GM08714 (cell line): ENCODE data around the gene HLA-DQB1.
A peak's percentile ranks its signal among the peaks of the same experiment; 100 is the strongest.
"Not testable (repeated sequence)": the region's sequence is repeated elsewhere in the genome, so short reads cannot be mapped to it uniquely, and the experiment has no call there.

Source experiments
- H3K4me3 ChIP-seq: fragments of 200-500 bp; sonication (Bioruptor generic); 2 replicates; pipeline ENCODE4 v1.5.1; 2014; ENCODE audit warnings: mild to moderate bottlenecking, low read length, inconsistent platforms
- ZNF274 ChIP-seq: IDR thresholded peaks from 2 replicates; pipeline ENCODE4 v1.6.1; 2012; ENCODE audit warnings: mild to moderate bottlenecking, low read depth, low read length

Gene HLA-DQB1

DNA sequence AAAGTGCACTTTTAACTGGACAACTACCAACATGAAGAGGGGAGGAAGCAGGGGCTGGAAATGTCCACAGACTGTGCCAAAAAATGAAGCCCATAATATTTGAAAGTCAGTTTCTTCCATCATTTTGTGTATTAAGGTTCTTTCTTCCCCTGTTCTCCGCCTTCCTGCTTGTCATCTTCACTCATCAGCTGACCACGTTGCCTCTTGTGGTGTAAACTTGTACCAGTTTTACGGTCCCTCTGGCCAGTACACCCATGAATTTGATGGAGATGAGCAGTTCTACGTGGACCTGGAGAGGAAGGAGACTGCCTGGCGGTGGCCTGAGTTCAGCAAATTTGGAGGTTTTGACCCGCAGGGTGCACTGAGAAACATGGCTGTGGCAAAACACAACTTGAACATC lies 25.3 kb downstream of the HLA-DQB1 start:
- no peak overlapping the region; the same call in 1 of the 2 replicates for H3K4me3 ChIP-seq
- TF ChIP-seq ZNF274, result no peak

DNA sequence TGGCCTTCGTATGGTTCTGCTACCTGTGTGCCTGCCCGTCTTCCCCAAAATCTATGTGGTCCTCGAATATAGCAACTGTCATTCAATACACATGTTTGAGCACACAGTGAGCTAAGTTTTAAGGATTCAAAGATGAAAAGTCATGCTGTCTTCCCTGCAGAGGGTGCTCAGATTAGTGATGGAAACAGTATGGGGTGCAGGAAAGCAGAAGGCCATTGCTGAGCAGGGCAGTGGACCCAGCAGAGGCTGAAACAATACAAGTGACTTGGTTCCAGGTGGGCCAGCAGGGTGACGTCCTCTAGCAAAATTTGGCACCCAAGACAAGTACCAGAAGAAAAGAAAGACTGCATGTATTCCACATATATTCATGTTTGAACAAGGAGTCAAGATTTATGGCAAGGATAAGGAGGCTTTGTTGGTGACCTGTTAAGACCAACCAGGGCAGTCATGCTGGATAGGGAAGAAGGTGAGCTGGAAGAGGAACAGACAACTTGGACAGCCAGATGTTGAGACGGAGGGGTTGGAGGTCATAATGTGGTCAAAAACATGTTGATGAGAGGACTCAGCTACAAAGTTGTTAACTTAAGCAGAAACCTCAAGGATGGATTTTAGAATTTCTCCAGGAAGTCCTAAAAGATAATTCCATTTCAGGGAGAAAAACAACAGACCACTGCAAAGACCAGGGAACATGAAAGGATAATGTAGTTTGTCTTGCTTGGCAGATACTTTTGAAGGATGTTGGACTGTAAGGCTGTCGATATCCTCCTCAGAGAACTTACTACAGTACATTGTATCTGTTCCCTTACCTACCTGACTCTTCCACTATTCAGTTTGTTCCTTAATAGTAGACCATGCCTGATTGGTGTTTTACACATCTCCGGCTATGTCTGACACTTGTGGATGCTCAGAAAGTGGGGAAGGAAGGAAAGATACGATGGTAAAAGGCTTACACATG lies 26.7 kb downstream of the HLA-DQB1 start:
- H3K4me3 ChIP-seq, result peak overlapping the region; percentile 100
- no peak for TF ChIP-seq ZNF274

DNA sequence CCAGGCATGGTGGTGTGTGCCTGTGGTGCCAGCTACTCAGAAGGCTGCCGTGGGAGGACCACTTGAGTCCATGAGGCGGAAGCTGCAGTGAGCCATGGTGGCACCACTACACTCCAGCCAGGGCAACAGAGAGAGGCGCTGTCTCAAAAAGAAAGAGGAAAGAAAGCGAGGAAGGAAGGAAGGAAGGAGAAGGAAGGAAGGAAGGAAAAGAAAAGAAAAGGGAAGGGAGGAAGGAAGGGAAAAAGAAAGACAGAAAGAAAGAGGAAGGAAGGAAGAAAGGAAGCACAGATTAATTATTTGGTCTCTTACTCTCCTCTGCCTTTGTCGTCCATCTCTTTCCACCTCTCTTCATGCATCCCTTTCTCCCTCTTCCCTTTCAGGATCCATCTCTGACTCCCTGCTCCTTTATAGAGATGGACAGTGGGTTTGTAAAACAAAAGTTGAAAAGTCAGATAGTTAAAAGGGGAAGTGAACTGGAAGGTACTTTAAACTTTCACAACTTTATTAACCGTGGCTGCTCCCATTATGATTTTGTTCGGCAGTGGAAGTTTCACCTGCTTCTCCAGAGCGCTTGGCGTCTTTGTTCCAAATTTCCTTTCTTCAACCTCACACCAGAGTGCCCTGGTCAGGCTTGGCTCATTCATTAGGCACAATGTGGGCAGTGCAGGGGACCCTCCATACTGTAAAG lies 27.8 kb downstream of the HLA-DQB1 start:
- peak overlapping the region; percentile 100 for H3K4me3 ChIP-seq

DNA sequence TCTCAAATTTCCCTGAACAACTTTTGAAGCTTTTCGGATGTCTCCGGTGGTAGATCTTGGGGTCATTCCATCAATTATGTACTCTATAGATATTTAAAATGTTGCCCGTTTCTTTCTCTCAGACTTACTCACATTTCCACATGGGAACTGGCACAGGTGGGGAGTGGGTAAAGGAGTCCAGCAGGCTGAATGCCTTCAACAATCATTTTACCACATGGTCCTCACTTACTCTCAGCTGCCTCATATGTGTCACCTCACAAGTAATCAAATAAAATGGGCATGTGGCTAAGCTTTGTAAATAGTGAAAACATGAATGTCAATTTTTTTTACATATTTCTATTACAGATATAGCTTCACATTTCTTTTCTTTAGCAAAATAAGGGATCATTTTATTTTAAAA lies 28.6 kb downstream of the HLA-DQB1 start:
- peak overlapping the region; percentile 100 for H3K4me3 ChIP-seq
- no peak for TF ChIP-seq ZNF274

More for the DNA sequence above, 27.8 kb downstream of the HLA-DQB1 start:
- TF ChIP-seq ZNF274, result no peak

DNA sequence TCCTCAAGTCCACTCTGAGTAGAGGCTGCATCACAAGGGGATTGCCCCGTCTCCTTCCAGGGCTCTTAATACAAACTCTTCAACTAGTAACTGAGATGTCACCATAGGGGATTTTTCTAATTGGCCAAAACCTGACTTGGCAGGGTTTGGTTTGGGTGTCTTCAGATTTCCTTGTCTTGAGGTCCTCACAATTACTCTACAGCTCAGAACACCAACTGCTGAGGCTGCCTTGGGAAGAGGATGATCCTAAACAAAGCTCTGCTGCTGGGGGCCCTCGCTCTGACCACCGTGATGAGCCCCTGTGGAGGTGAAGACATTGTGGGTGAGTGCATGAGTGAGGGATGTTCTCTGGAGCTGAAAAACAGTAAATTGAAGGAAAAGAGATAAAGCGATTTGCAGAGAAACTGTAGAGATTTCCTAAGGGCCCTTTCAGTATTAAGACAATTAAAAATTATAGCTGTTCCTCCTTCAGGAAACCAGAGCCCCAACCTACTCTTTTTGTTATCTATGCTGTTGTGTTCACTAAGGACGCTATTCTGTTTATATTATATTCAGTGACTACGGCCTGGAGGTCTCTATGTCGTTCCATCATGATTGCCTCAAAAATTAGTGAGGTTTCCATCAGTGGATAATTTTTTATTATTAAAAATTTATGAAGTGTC lies 29.1 kb downstream of the HLA-DQB1 start, which contains the start of gene HLA-DQA1:
HLA-DQA1 (plus strand) TSS at position 188 of the 662 bp plus-strand sequence; CDS start at position 241, 53 bp downstream.
- no peak for TF ChIP-seq ZNF274

DNA sequence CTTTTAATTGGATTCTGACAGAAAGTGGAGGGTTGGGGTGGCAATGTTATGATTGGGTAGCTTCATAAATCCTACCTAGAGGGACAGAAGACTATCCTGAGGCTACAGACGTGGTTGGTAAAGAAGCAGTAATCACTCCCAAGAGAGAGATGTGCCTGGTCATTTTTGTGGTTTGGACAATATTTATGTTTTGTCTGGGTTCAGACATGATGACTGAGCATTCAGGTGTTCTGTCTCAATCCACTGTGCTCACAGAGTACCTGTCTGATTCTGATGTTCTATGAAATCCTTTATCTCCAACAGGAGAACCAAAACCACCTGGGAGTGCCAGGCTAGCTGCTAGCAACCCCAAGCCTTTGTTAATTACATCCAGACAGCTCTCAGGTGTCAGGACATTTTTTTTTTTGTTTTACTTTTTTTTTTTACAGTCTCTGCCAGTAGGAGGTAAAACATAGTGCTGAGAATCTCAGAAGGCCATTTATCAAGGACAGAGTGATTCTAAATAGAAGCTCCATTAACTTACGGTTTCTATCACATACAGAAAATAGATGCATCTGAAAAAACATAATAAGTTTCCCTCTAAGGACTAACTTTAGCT lies 30.8 kb downstream of the HLA-DQB1 start:
- TF ChIP-seq ZNF274, result no peak
- H3K4me3 ChIP-seq, result peak overlapping the region; percentile 33; the same call in 1 of the 2 replicates

More for the DNA sequence above, 29.1 kb downstream of the HLA-DQB1 start, which contains the start of gene HLA-DQA1:
- peak within 1 kb of the TSS; percentile 100 for H3K4me3 ChIP-seq

DNA sequence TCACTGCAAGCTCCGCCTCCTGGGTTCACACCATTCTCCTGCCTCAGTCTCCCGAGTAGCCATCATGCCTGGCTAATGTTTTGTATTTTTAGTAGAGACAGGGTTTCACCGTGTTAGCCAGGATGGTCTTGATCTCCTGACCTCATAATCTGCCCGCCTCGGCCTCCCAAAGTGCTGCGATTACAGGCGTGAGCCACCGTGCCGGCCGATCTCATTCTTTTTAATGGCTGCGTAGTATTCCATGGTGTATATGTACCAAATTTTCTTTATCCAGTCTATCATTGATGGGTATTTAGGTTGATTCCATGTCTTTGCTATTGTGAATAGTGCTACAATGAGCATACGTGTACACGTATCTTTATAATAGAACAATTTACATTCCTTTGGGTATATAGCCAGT lies 36.7 kb downstream of the HLA-DQB1 start:
- H3K4me3 ChIP-seq, result not testable (repeated sequence)

DNA sequence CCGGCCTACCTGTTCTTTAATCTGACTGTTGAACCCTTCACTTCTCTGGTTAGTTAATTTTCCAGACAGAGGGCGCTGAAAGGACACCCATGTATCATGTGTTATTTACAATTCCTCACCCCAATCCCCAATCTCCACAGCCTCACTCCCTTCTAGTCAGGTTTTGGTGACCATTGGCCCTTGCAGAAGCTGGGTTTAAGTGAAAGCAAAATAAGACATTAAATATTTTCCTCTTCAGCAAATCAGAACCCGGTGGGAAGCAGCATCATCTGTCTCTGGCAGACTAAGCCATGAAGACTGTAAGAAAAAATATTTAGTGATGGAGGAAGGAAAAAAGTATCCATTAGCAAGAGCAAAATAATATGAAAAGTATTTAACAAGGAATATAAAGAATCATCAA lies 38.6 kb downstream of the HLA-DQB1 start:
- peak overlapping the region; percentile 19; the same call in 1 of the 2 replicates for H3K4me3 ChIP-seq

DNA sequence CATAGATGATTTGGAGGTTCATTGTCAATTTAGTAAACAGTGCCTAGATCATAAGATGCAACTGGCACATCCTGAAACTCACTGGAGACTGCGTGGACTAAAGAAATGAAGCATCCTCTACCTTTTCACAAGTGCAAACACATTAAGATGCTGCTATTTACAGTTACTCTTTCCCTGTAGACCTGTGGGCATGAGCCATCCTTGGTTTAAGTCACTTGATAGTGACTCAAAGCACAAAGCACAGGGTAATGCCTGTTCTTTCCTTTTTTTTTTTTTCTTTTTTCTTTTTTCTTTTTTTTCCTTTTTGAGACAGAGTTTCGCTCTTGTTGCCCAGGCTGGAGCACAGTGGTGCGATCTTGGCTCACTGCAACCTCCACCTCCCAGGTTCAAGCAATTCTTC lies 39.2 kb downstream of the HLA-DQB1 start:
- TF ChIP-seq ZNF274, result no peak
- no peak overlapping the region; the same call in 1 of the 2 replicates for H3K4me3 ChIP-seq

More for the DNA sequence above, 38.6 kb downstream of the HLA-DQB1 start:
- TF ChIP-seq ZNF274, result no peak

DNA sequence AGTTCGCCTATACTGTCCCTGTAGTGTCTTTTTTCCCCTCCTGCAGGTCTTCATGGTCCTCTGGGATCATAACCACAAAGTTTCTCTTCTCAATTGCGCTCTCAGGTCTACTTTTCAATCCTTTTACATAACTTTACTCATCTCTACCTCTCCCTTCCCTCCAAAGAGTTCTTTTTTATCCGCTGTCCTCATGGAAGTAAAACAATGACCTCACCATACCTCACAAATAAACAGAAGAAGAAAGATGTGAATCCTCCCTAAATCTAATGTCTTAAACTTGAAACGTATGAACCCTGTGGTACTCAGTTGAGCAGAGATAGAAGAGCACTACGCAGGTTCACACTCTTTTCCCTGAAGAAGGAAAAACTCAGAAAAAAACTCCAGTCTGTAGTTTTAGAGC lies 41.3 kb downstream of the HLA-DQB1 start:
- TF ChIP-seq ZNF274, result no peak
- H3K4me3 ChIP-seq, result peak overlapping the region; percentile 45; the same call in 1 of the 2 replicates

DNA sequence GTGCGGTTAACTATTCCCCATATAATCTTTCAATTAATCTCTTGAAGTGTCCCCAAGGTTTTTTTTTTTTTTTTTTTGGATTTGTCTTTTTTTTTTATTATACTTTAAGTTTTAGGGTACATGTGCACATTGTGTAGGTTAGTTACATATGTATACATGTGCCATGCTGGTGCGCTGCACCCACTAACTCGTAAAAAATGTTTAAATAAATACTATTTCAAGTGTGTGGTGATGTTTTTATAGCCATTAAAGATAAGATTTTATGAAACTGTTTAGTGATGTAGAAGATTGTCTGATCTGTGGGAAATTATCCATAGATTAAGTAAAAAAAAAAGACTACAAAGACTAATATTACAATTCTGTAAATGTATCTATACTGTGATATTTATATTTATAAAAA lies 41.9 kb downstream of the HLA-DQB1 start:
- no peak for TF ChIP-seq ZNF274
- no peak overlapping the region for H3K4me3 ChIP-seq

DNA sequence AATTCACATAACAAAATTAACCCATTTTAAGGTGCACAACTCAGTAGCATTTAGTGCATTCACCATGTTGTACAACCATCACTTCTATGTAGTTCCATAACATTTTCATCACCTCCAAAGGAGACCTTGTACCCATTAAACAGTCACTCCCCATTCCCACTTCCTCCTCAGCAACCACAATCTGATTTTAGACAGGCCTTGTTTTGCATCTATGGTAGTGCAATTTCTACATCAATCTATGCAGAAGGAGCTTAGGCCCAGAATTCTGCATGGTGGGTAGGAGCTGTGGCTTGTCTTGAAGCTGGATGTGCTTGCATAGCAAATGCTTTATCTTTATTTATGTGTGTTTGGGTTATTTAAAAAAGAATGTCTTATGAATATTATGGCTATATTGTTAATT lies 42.8 kb downstream of the HLA-DQB1 start:
- TF ChIP-seq ZNF274, result no peak
- H3K4me3 ChIP-seq, result no peak overlapping the region

DNA sequence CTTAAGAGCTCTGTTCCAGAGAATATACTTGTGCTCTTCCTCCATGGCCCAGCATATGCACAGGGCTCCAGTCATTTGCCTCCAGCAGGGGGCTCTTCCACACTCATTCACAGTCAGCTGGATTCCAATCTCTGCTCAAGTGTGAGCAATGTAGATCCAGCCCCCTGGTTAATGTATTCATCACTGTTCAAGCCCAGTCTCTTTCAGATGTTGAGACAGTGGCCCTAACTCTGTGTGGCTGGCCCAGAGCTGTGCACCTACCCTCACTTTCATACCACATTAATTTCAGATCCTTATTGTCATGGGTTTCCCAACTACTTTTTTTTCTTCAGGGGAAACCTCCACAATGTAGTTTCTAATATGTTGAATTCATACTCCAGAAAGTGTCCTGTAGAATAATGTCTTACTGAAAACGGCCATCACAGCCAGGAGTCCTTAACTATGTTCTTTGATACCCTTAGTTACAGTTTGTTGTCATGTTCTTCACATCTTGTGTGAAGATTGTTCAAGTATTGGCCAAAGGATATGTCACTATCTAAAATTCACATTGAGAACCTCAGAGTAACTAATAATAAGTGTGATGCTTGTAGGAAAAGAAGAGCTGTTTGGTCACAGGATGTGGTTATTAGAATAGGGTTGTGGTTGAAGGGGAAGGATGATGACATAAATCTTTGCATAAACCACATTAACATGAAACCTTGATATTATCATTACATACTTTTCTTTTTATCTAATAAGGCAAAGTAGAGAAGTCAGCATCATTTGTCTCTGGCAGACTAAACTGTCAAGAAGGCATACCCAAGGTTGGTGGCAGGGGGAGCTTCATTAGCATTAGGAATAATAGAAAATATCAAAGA lies 43.7 kb downstream of the HLA-DQB1 start:
- TF ChIP-seq ZNF274, result no peak
- no peak overlapping the region; the same call in 1 of the 2 replicates for H3K4me3 ChIP-seq
